HG02763 (cell line): Measurements from ENCODE around the gene REM2.
A peak's percentile ranks its signal among the peaks of the same experiment; 100 is the strongest.
"Not testable (repeated sequence)": the region's sequence is repeated elsewhere in the genome, so short reads cannot be mapped to it uniquely, and the experiment has no call there.

ENCODE experiments used
- ATAC-seq: cut with Tn5 transposase; IDR thresholded peaks from one replicate; pipeline ENCODE4 v1.9.1; 2021; ENCODE audit warnings: mild to moderate bottlenecking, moderate library complexity; ENCODE audit not compliant: unreplicated experiment

REM2 gene

DNA sequence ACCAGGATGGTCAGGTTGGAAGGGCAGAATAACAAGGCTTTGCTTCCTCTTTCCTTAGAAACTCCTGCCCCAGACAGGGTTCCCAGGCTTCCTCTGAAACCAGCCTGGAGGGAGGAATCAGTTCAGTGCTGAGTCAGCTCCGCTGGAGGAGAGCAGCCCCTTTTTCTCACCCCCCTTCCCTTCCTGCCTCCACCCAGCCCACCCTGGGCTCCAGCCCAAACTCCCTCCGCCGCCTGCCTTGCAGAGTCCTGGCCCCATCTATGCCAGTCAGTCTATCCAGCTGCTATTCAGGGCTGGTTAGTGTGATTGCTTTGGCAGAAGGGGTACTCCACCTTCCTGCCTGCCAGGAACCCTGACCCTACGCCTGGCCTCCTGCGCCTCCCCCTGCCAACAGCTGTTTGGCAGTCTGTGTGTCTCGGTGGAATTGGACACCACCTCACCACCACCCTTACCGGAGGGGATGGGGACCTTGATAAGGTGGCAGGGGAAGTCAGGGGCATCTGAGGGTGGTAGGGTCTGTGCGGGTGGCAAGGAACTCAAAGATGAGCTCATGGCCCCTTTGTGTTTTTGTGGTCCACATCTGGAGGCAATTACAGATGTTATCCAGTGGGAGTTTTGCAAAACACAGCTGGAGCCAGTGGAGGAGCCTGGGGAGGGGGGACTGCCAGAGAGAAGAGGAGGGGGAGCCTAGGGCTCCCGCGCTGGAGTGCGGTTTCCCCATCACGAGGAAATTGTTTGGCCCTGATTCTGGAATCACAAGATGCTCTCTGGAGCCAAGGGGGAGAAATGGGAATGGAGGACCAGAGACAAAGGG, 34.5 kb upstream of the REM2 start:
- ATAC-seq: no peak

DNA sequence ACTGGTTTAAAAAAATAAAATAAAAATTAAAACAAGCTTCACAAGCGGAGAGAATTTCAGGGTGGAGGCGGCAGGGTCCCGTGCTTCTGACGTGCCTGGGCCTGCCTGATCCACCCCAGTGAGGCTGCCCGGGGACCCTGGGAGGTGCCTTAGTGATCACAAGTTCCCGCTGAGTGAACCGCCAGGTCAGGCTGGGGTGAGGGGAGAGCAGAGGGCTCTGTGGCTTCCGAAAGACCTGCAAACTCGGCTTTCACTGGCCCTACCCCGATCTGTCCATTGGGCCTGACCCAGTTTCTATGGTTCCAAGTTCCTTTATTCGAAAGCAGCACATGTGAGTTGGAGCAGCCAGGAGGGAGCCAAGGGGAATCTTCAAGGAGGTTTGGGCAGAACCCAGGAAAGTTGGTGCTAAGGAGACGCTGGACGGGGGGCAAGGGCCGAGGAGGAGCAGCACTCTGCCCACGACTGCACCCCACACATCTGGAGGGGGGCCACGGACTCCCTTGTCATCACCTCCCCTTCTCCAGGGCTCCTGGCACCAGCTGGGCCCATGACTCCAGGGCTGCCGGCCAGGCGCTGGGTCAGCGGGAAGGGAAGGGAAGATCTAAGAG, 33.7 kb upstream of the REM2 start:
- no peak for ATAC-seq

- ATAC-seq: no peak
Measured at GRCh38 chr14:22850944-22851764, 31.9 kb upstream of the REM2 start.

GRCh38 chr14:22852178-22852577, 30.8 kb upstream of the REM2 start:
- ATAC-seq: not testable (repeated sequence)

DNA sequence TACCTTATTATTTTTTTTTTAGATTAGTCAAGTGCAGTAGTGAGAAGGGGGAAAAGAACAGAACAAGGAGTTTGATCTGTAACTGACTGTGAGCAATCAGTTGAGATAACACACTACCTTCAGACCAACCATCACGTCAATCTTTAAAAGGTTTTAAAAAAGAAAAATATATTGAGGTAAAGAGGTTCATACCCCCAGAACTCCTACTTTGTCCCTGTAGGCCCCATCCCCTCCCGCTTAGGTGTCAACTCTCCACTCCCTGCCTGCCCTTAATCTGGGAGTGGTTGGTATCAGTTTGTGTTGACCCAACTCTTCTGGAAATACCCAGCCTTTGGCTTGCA, 30.5 kb upstream of the REM2 start:
- peak; percentile 26 for ATAC-seq

- ATAC-seq: peak; percentile 54
Measured at GRCh38 chr14:22852940-22853767, 29.9 kb upstream of the REM2 start.

- ATAC-seq: not testable (repeated sequence)
Measured at GRCh38 chr14:22854296-22854695, 28.7 kb upstream of the REM2 start.

DNA sequence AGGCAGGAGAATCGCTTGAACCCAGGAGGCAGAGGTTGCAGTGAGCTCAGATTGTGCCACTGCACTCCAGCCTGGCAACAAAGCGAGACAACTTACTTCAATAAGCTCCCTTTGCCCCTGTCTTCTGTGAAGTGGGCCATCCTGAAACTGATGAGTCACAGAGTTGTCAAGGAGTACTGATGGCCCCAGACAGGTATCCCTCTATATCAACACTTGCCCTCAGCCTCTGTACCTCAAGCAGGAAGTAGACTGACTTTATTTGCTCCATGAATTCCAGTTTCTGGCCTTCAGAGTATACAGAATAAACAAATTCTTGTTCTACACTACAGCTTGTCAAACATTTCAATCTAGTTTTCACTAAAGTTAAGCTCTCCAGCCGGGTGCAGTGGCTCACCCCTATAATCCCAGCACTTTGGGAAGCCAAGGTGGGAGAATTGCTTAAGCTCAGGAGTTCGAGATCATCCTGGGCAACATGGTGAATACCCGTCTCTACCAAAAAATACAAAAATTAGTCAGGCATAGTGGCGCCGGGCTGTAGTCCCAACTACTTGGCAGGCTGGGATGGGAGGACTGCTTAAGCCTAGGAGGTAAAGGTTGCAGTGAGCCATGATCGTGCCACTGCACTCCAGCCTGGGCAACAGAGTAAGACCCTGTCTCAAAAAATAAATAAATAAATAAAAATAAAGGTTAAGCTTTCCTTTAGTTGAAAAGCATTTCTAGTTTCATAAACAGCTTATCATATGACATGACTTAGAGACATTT, 27.9 kb upstream of the REM2 start:
- no peak for ATAC-seq

GRCh38 chr14:22856428-22856827, 26.6 kb upstream of the REM2 start:
- ATAC-seq: no peak

- not testable (repeated sequence) for ATAC-seq
Measured at GRCh38 chr14:22860377-22860776, 22.6 kb upstream of the REM2 start.

- ATAC-seq: no peak
Measured at GRCh38 chr14:22861651-22862050, 21.4 kb upstream of the REM2 start.

DNA sequence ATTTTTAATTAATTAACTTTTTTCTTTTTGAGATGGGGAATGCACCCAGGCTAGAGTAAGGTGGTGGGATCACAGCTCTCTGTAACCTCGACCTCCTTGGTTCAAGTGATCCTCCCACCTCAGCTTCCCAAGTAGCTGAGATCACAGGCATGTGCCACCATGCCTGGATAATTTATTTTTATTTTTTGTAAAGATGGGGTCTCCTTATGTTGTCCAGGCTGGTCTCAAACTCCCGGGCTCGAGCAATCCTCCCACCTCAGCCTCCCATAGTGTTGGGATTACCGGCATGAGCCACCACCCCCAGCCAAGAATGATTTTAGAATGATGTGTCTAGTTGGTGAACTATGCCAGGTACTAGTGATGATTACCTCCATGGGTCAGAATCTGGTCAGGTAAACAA, 18.0 kb upstream of the REM2 start:
- no peak for ATAC-seq

GRCh38 chr14:22865424-22866405, 17.3 kb upstream of the REM2 start:
- no peak for ATAC-seq

DNA sequence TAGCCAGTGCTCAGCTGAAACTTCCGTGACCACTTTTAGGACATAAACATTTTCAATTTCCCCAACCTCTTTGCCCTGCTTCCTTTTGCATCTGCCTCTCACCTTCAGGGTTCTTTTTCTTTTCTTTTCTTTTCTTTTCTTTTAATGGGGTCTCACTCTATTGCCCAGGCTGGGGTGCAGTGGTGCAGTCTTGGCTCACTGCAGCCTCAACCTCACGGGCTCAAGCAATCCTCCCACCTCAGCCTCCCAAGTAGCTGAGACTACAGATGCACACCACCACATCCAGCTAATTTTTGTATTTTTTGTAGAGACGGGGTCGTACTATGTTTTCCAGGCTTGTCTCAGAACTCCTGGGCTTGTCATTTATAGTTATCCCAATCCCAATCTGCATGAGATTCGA, 16.1 kb upstream of the REM2 start:
- no peak for ATAC-seq

- peak; percentile 29 for ATAC-seq
Measured at GRCh38 chr14:22870811-22871223, 12.2 kb upstream of the REM2 start.

- ATAC-seq: peak; percentile 81
Measured at GRCh38 chr14:22871224-22872032, 11.6 kb upstream of the REM2 start, which contains the start of gene LRP10. TSS of gene LRP10 (plus strand) at chr14:22871740. CDS start at chr14:22872304, 564 bp downstream.

DNA sequence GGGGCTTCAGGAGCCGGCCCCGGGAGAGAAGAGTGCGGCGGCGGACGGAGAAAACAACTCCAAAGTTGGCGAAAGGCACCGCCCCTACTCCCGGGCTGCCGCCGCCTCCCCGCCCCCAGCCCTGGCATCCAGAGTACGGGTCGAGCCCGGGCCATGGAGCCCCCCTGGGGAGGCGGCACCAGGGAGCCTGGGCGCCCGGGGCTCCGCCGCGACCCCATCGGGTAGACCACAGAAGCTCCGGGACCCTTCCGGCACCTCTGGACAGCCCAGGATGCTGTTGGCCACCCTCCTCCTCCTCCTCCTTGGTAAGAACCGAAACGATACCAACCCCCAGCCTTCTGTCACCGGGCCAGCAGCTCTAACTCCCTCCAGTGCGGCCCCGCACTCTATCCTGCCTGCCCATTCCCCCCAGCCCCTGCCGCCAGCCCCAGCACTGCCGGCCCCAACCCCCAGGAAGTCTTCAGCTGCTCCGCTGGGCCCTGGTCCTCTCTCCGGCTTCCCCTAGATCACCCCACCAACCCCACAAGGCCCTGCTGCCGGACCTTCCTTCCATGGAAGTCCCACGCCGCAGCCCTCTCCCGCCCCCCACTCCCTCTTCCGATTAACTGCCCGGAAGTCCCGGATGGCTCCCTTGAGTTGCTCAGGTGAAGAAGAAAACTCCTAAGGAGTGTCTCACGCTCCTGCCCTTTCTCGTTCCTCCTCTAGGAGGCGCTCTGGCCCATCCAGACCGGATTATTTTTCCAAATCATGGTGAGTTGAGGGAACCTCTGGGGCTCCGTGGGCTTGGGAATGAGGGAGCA, 10.8 kb upstream of the REM2 start:
- peak; percentile 25 for ATAC-seq
